Measurements from ENCODE around the gene ADA. TPM values are rescaled to one million over a fixed set of nuclear protein-coding genes. Genes with fewer than 3 reads are reported as not detected.

ADA gene
- polyA plus RNA-seq, 1 donor from 2014 or later, result 0.56 TPM

DNA sequence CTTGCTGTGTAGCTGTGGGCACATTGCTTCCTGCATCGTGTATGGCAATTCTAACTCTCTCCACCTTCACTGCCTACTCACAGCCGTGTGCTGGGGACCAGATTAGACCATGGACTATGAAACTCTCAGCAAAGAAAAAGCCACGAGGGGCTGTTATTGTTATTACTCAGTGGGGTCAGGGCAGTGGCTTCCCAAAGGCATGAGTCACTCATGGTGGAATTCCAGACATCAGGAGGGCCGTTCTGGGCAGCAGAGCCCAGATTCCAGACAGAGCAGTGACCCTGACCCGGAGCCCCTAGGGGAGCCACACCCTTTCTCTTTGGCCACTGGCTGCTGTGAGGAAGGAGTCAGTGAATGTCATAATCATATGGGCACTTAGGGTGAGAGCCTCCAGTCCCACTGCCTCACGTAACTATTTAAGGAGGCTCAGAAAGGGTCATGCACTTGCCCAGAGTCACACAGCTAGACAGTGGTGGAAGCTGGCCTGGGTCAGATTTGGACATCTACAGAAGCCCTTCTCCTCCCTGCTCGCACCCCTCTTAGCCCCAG is 41.5 kb upstream of the ADA start:
- TF ChIP-seq CTCF (IDR thresholded peaks at IDR 0.05; ENCODE audit: poor library complexity, severe bottlenecking), result no peak
- TF ChIP-seq REST (IDR thresholded peaks at IDR 0.05; ENCODE audit: borderline replicate concordance), result no peak
- no peak for TF ChIP-seq EP300 (conservative IDR thresholded peaks at IDR 0.05; ENCODE audit: poor library complexity, severe bottlenecking)
- TF ChIP-seq EZH2 (IDR thresholded peaks at IDR 0.05; ENCODE audit: borderline replicate concordance, insufficient read depth, low read length, poor library complexity, severe bottlenecking), result no peak
- TF ChIP-seq SMC3 (conservative IDR thresholded peaks at IDR 0.05; ENCODE audit: poor library complexity), result no peak
- TF ChIP-seq MXI1 (conservative IDR thresholded peaks at IDR 0.05; ENCODE audit: poor library complexity, severe bottlenecking), result no peak
- no peak for TF ChIP-seq TAF1 (IDR thresholded peaks at IDR 0.05; ENCODE audit: low read depth)
- no peak for TF ChIP-seq RAD21 (conservative IDR thresholded peaks at IDR 0.05)
- no peak for TF ChIP-seq POLR2AphosphoS5 (IDR thresholded peaks at IDR 0.05)
- no peak overlapping the region for H3K9ac ChIP-seq (ENCODE audit: low read length)
- H3K27me3 ChIP-seq (ENCODE audit: insufficient read depth, low read depth, low read length), result no peaks in the 10 kb centered on the region
- no peak overlapping the region for H3K4me2 ChIP-seq (ENCODE audit: low read length)
- H3F3A ChIP-seq (ENCODE audit: insufficient read depth, low read length, poor library complexity, severe bottlenecking), result no peaks in the 10 kb centered on the region
- H2AFZ ChIP-seq (ENCODE audit: low read depth, low read length), result no peak overlapping the region
- H3K9me3 ChIP-seq (ENCODE audit: low read length), result no peaks in the 10 kb centered on the region
- H3K36me3 ChIP-seq (ENCODE audit: insufficient read depth, low read length), result no peaks in the 10 kb centered on the region
- no peaks in the 10 kb centered on the region for H3K79me2 ChIP-seq (replicated peaks; ENCODE audit: insufficient read depth, low read length)
- H3K4me3 ChIP-seq (ENCODE audit: low read length), result no peak overlapping the region
- no peaks in the 10 kb centered on the region for H4K20me1 ChIP-seq (ENCODE audit: insufficient read depth)
- no peak overlapping the region for H3K27ac ChIP-seq (ENCODE audit: low read length)
- no peaks in the 10 kb centered on the region for H3K9me2 ChIP-seq (ENCODE audit: insufficient read depth, low read length)

GRCh38 chr20:44691424-44692423 is 40.2 kb upstream of the ADA start:
- Histone ChIP-seq H3K4me2 (ENCODE audit: low read length) (no peak overlapping the region), H3K36me3 (ENCODE audit: insufficient read depth, low read length) (no peaks in the 10 kb centered on the region), H3K9me2 (ENCODE audit: insufficient read depth, low read length) (no peaks in the 10 kb centered on the region), H3K79me2 (replicated peaks; ENCODE audit: insufficient read depth, low read length) (no peaks in the 10 kb centered on the region), H3K27me3 (ENCODE audit: insufficient read depth, low read depth, low read length) (no peaks in the 10 kb centered on the region), H4K20me1 (ENCODE audit: insufficient read depth) (no peaks in the 10 kb centered on the region), H3K9me3 (ENCODE audit: low read length) (no peaks in the 10 kb centered on the region), H2AFZ (ENCODE audit: low read depth, low read length) (no peak overlapping the region), H3K4me3 (ENCODE audit: low read length) (no peak overlapping the region), H3K9ac (ENCODE audit: low read length) (no peak overlapping the region), H3K27ac (ENCODE audit: low read length) (no peak overlapping the region), H3F3A (ENCODE audit: insufficient read depth, low read length, poor library complexity, severe bottlenecking) (no peaks in the 10 kb centered on the region)
- TF ChIP-seq TAF1 (IDR thresholded peaks at IDR 0.05; ENCODE audit: low read depth), result no peak
- no peak for TF ChIP-seq MXI1 (conservative IDR thresholded peaks at IDR 0.05; ENCODE audit: poor library complexity, severe bottlenecking)
- no peak for TF ChIP-seq POLR2AphosphoS5 (IDR thresholded peaks at IDR 0.05)
- TF ChIP-seq SMC3 (conservative IDR thresholded peaks at IDR 0.05; ENCODE audit: poor library complexity), result no peak
- no peak for TF ChIP-seq CTCF (IDR thresholded peaks at IDR 0.05; ENCODE audit: poor library complexity, severe bottlenecking)
- TF ChIP-seq EZH2 (IDR thresholded peaks at IDR 0.05; ENCODE audit: borderline replicate concordance, insufficient read depth, low read length, poor library complexity, severe bottlenecking), result no peak
- no peak for TF ChIP-seq EP300 (conservative IDR thresholded peaks at IDR 0.05; ENCODE audit: poor library complexity, severe bottlenecking)
- no peak for TF ChIP-seq RAD21 (conservative IDR thresholded peaks at IDR 0.05)
- TF ChIP-seq REST (IDR thresholded peaks at IDR 0.05; ENCODE audit: borderline replicate concordance), result no peak

All from neural cell (in vitro differentiated cells).